ENCODE data around the gene NGEF.

Gene NGEF

GRCh38 chr2:232894746-232895145 lies 118.3 kb downstream of the NGEF start:
- no peak for TF ChIP-seq CTCF (IDR thresholded peaks at IDR 0.05; ENCODE audit: low read depth, low read length, missing control alignments)
- no peak overlapping the region for H3K4me3 ChIP-seq (ENCODE audit: low read depth, low read length)
- in situ Hi-C loops (cut with HindIII; ENCODE audit: low sequenced_read_pairs), result no loop called here
- DNase-seq (ENCODE audit: low read depth), result no peak

- in situ Hi-C loops (cut with HindIII; ENCODE audit: low sequenced_read_pairs), result no loop called here
- H3K4me3 ChIP-seq (ENCODE audit: low read depth, low read length), result no peak overlapping the region
- no peak for DNase-seq (ENCODE audit: low read depth)
- no peak for TF ChIP-seq CTCF (IDR thresholded peaks at IDR 0.05; ENCODE audit: low read depth, low read length, missing control alignments)
Observed at GRCh38 chr2:232894251-232894650, 118.8 kb downstream of the NGEF start.

GRCh38 chr2:232893834-232894233 lies 119.2 kb downstream of the NGEF start:
- TF ChIP-seq CTCF (IDR thresholded peaks at IDR 0.05; ENCODE audit: low read depth, low read length, missing control alignments), result no peak
- no peak for DNase-seq (ENCODE audit: low read depth)
- in situ Hi-C loops (cut with HindIII; ENCODE audit: low sequenced_read_pairs), result no loop called here
- no peak overlapping the region for H3K4me3 ChIP-seq (ENCODE audit: low read depth, low read length)

- H3K4me3 ChIP-seq (ENCODE audit: low read depth, low read length), result no peak overlapping the region
- DNase-seq (ENCODE audit: low read depth), result no peak
- no peak for TF ChIP-seq CTCF (IDR thresholded peaks at IDR 0.05; ENCODE audit: low read depth, low read length, missing control alignments)
- in situ Hi-C loops (cut with HindIII; ENCODE audit: low sequenced_read_pairs), result no loop called here
Observed at GRCh38 chr2:232892843-232893242, 120.2 kb downstream of the NGEF start.

- in situ Hi-C loops (cut with HindIII; ENCODE audit: low sequenced_read_pairs), result no loop called here
- DNase-seq (ENCODE audit: low read depth), result no peak
- no peak for TF ChIP-seq CTCF (IDR thresholded peaks at IDR 0.05; ENCODE audit: low read depth, low read length, missing control alignments)
Observed at GRCh38 chr2:232892221-232892620, 120.8 kb downstream of the NGEF start.

GRCh38 chr2:232891621-232892071 lies 121.4 kb downstream of the NGEF start:
- peak; percentile 24 for DNase-seq (ENCODE audit: low read depth)
- no peak overlapping the region for H3K4me3 ChIP-seq (ENCODE audit: low read depth, low read length)
- no peak for TF ChIP-seq CTCF (IDR thresholded peaks at IDR 0.05; ENCODE audit: low read depth, low read length, missing control alignments)
- in situ Hi-C loops (cut with HindIII; ENCODE audit: low sequenced_read_pairs), result no loop called here

More at GRCh38 chr2:232892221-232892620, 120.8 kb downstream of the NGEF start:
- no peak overlapping the region for H3K4me3 ChIP-seq (ENCODE audit: low read depth, low read length)
